HG03060 (cell line): ENCODE measurements around the gene ZNF581.
A peak's percentile ranks its signal among the peaks of the same experiment; 100 is the strongest.

Experiments
- ATAC-seq: cut with Tn5 transposase; IDR thresholded peaks from one replicate; pipeline ENCODE4 v1.9.1; 2021; ENCODE audit warnings: low read depth, moderate number of reproducible peaks; ENCODE audit not compliant: unreplicated experiment

ZNF581 gene

DNA sequence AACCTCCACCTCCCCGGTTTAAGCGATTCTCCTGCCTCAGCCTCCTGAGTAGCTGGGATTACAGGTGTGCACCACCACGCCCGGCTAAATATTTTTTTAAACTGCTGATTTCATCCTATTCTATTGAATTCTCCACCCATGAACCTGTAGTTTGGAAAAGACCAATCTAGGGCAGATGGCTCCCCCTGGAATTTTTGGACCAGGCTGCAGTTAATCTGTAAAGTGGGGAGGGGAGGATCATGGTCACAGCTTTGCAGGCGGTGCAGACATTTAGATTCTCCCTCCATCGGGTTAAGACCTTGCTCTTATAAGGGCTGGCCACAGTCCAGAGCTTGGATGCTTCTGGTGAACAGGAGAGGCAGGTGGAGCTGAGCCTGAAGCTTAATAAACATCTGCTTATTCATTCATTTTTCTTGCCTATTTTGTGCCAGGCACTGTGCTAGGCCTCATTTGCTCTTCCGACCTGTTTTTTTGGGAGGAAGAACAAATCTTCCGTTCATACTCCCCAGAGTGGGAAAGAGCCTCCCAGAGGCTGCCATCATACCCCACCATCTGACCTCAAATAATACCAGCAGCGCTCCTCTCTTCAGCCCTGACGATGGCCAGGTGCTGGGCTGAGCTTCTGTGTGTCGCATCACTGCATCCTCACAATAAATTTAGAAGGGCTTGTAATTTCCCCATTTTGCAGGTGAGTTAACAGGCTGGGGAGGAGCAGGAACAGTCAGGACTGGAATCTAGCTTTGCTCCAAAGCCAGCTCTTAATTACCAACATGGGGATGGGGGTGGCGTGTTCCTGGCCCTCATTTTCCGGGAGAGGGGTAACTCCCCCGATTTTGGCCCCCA lies 3.7 kb downstream of the ZNF581 start:
- ATAC-seq, result no peak

DNA sequence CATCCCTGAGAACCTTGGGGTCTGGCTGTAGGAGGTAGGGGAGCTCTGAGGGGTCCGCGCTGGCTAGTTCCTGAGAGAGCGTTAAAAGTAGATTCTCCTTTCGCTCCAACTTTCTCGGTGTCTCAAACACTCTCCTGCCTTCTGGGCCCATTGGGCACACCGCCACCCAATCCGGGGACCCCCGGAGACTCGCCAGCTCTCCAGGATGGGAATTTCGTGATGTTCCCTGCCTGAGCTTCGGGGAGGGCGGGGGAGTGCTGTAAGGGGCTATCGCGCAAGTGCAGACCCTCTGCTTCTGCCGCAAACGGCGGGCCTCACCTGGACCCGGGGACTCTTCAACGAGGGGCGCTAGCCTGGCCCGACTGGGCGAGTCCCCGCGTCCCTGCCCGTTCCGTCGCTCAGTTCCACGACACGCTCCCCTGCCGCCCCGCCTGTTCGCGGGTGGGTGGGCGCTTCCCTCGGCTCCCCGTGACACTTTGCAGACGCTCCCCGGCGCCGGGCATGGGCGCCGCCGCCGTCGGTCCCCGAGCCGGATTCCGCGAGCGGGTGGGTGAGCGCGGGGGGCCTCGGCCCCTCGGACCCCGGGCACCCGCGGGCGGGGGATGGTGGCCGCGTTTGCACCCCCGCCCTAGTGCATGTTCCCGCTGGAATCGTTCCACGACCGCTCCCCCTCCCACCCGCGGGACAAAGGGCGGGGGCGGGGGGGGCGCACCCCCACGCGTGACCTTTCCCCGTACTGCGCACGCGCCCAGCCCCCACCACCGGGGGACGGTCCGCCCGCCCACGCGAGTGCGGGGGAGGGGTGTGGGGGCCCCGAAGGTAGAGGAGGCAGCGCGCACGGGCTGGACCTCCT lies 4.5 kb downstream of the ZNF581 start, which contains the start of gene CCDC106:
CCDC106 (plus strand) TSS at position 481 of the 853 bp plus-strand sequence. CDS start 835 bp downstream, outside the sequence.
- no peak for ATAC-seq

DNA sequence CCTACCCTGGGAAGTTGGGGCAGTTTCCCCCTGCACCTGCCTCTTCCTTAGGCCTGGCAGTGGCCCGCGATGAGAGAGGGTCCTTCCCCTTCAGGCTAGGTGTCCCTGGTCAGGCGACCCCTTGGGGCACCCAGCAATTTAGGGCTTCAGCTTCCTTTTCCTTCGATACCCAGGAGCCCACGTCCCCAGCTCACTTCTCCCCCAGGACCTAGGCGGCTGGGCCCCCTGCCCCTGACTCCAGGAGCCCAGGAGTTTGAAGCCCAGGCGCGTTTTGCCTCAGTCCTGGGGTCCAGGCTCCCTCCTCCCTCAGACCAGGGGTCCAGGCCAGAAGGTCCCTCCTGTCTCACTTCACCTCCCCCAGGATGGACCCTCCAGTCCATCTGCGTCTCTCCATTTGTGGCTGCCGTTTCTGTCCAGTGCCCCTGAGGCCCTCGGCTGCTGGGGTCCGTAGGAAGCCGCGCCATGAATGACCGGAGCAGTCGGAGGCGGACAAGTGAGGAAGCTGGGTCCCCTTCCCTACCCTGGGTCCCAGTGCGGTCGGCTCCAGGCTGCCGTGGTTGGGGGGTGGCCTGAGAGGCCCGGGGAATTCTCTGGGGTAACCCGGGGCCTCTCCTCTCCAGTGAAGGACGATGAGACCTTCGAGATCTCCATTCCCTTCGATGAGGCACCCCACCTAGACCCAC lies 5.3 kb downstream of the ZNF581 start:
- ATAC-seq, result no peak

DNA sequence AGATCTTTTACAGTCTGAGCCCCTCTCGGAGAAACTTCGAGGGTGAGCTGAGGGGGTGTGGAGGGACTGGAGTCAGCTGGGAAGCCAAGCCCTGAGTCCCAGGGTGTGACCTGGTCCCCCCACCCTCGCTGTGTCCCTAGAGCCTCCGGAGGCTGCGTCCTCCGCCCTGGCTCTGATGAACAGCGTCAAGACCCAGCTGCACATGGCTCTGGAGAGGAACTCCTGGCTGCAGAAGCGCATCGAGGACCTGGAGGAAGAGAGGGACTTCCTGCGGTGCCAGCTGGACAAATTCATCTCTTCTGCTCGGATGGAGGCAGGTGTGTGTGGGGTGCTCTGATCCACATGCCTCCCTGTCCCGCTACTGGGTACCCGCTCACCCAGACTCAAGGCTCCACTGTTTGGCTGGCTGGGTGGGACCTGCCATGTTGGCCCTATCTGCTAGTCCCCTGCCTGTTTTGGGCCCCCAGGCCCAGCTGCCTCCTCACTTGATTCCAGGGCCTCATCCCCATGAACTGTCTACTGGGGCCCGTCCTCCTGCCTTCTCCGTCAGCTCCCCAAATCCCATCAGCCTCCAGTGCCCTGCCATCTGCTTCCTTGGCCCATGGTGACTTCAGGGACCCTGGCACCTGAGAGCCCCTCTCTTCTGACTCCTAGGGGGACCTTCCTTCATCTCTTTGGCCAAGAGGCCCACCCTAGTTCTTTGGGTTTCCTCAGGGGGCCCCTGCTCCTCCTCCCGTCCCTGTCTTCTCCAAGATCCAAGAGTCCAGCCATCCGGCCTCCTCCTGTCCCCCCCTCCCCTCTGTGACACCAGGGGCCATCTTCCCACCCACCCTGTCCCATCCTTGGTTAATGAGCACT lies 6.0 kb downstream of the ZNF581 start:
- no peak for ATAC-seq

DNA sequence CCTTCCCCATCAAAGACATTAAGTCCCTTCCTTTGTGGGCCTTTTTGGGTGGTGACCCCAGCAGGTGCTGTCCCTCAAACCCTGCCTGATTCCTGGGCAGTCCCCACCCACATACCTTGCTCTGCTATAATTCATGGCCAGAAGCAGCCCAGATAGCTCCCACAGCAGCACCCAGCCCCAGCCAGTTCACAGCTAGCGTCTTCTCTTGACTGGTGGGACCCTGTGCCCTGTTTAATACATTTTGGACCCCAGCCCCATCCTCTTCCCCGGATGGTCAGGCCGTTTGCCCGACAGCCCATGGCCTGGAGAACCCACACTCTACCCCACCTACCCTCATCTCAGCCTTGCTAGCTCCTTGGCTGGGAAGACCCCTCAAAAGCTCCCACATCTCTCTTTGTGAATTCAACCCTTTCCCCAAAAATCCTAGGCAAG lies 6.7 kb downstream of the ZNF581 start:
- no peak for ATAC-seq

DNA sequence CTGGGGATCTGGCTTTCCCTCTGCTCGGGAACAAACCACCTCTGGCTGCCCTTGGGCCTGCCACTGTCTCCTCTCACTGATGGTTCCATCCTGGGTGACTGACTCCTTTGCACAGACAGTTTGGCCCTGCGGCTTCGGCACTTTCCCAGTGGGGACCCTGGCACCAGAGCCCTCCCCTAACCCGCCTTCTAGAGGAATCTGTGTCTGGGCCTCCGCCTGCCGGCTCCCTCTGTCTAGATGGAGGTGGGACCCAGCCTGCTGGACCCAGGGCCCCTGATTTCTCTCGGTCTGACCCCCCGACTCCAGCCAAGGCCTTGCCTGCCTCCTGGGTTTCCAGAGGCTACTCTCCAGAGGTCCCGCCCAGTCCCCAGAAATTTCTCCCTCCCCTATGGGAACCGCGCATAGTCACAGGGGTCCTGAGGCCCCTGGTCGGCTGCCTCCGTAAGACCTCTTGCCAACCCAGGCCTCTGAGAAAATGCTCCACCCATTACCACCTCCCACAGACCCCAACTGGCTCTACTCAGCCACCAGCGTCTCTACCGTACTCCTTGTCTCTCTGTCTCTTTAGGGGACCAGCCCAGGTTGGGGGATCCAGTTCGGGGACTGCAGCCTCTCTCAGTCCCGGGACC lies 7.3 kb downstream of the ZNF581 start:
- ATAC-seq, result no peak

DNA sequence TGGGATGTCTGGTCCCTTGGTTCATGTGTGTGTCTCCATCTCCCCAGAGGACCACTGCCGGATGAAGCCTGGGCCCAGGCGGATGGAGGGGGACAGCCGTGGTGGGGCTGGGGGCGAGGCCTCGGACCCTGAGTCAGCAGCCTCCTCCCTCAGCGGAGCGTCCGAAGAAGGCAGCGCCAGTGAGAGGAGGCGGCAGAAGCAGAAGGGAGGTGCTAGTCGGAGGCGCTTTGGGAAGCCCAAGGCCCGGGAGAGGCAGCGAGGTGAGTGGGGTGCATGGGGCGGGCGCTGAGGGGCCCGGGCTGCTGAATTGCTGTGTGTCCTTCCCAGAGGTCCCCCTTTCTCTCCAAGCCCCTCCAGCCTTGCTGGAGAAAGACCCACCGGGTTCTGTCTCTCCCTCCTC lies 7.8 kb downstream of the ZNF581 start:
- no peak for ATAC-seq

DNA sequence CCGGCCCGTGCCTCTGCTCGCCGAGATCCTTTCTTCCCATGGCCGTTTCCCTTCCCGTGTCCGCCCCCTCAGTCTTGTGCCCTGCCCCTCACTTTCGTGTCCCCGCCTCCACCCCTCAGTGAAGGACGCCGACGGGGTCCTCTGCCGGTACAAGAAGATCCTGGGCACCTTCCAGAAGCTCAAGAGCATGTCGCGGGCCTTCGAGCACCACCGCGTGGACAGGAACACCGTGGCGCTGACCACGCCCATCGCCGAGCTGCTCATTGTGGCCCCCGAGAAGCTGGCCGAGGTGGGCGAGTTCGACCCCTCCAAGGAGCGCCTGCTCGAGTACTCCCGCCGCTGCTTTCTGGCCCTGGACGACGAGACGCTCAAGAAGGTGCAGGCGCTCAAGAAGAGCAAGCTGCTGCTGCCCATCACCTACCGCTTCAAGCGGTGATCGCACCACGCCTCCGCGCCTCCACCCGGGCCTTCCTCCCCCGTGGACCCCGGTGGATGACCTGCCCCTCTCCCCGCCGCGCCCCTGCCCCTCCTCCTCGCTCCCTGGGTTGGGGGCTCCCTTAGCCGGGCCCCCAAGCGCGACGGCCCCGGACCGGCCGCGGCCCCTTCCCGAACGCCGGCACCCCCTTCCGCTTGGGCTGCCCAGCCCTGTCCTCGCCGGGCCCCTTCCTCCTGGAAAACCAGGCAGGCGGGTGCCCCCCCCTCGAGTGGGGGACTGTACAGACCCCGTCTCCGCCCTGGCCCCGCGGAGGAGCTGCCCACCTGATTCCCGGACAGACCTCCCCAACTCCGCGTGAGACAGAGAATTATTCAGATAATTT lies 9.1 kb downstream of the ZNF581 start:
- no peak for ATAC-seq

DNA sequence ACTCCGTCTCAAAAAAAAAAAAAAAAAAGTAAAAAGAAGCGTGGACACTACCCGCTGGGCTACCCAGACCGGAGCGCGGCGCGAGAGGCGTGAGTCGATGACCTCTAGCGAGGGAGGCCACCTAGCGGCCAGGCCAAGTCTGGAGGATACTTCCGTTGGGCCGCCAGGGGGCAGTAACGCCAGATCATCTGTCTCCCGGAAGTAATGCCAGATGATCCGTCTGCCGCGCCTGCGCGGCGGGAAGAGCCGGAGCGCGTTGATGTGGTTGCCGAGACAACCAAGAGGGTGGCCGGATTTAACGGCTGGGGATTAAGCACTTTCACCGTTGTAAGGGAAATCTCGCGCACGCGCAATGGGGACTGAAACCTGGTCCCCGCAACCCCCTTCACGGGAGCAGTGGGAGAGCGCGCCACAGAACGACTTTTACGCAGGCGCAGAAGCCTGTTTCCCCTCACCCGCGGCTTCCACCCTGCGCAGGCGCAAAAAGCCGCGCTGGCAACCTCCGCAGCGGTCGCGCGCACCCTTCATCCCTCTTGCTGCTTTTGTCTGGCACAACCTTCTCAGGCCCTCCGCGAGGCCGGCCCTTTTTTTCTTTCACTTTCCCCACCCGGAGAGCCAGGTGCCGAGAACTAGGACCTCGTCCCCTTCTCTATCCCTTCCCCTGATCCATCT lies 10.3 kb downstream of the ZNF581 start:
- ATAC-seq, result peak; percentile 45

DNA sequence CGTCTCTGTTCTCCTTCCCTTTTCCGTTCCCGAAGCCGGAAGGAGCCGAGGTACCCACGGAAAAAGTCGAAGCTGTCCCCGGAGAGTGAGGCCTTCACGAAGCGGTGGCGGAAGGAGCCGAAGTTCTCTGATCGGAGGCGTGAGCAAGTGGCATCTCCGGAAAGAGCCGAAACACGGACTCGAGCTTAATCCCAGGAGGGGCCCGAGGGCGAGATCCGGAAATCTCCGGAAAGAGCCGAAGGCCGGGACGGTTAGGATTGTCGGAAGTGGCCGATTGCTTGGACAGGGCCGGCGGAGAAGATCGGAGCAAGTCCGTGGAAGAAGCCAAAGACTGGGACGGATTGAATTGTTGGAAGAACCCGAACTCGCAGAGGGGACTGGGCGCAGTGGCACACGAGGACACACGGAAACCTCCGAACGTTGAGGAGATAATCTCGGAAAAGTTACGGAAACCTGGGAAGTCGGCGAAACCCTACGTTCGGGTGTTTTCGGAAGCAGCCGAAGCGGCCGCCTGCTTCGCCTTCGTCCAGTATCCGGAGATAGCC lies 10.9 kb downstream of the ZNF581 start:
- ATAC-seq, result peak; percentile 38

DNA sequence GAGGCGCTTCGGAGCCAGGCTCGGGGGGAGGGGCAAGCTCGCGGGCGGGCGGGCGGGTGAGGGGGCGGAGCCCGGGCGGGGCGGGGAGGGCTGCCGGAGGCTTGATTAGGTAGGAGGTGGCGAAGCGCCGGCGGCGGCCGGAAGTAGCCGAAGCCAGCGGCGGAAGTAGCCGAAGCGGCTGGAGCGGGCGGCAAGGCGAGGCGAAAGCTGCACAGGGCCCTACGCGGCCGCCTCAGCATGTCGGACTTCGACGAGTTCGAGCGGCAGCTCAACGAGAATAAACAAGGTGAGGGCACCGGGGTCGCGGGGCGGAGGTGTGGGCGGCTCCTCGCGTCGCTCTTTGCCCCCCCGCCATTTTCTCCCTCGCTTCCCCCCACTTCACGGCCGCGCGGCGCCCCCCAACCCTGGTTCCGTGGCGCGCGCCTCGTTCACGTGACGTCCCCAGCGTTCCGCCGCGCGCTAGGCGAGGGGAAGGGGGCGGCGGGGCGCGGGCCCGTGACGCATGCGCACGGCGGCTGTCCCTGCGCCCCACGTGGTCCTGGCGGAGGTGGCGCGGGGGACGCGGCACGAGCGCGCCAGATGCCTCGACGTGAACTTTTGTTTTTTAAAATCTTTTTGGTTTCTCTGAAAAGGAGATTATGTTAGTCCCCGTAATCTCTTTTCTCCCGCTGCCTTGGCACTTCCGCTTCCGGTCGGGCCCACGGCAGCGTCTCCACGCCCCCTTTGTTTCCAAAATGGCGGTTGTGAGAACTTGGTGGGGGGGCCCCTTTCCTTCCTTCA lies 11.6 kb downstream of the ZNF581 start, which contains the start of gene U2AF2:
U2AF2 (plus strand) TSS at position 168 of the 780 bp plus-strand sequence; CDS start at position 238, 70 bp downstream.
- peak; percentile 16 for ATAC-seq

DNA sequence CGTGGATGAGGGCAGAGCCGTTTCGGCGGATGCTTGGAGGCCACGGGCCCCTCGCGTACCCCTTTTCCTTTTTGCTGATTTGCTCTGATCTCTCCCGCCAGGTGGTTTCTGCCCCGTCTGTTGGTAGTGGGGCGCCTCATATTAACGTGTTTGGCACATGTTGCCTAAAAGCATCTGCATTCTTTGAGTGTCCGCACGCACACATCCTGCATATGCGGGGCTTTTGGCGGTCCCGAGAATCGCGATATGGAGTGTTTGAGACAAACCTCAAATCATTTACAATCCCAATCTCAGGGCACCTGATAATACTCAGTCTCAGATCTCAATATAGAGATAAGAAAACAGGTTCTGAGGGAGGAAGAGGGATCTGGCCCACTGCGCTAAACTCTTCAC lies 12.2 kb downstream of the ZNF581 start:
- ATAC-seq, result no peak

DNA sequence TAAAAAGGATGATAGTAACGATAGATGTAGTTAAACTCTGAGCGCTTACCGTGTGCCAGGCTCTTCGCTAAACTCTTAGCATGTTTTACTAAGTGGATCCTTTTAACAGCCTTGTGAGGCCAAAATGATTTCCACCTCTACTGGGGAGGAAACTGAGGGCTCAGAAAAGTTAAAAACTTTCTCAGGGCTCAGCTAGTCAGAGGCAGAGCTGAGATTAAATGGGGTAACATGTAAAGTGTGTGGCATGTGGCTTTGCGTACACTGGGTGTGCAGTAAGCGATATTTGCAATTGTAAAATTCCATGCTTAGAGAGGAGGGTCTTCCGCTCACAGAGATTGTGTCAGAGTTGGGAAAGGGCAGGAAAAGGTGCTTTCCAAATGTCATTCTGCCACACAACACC lies 13.1 kb downstream of the ZNF581 start:
- no peak for ATAC-seq

DNA sequence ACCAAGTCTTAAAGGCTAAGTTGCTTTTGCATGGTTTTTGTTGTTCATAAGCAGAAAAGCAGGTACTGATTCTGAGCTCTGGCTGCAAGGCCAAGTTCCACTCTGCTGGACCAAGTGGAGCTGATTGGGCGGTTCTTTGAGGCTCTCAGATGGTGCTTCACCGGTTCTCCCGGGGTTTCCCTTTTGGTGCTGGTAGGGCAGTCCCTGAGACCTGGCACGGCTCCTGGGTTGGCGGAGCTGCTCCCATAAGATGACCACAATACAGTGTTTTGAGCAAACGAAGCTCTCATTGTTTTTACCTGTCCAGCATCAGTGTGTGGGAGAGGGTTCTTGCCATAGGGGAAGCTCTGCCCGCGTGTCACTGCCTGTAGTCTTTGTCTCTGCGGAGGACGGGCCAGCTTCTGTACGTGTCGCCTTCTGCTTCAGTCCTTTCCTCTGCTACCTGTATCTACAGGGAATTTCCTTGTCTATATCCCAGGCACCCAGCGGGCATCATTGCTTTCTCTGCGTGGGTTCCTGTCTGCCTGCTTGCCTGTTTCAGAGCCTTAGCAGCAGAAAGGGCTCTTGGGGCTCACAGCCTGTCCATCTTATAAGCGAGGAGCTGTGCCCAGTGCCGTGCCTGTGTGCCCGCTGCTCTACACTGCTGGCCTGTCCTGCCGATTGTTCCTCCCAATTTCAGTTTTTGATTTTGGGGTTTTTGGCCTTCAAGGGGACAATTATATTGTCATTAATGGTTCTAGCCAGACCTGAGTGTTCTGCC lies 13.7 kb downstream of the ZNF581 start:
- no peak for ATAC-seq

DNA sequence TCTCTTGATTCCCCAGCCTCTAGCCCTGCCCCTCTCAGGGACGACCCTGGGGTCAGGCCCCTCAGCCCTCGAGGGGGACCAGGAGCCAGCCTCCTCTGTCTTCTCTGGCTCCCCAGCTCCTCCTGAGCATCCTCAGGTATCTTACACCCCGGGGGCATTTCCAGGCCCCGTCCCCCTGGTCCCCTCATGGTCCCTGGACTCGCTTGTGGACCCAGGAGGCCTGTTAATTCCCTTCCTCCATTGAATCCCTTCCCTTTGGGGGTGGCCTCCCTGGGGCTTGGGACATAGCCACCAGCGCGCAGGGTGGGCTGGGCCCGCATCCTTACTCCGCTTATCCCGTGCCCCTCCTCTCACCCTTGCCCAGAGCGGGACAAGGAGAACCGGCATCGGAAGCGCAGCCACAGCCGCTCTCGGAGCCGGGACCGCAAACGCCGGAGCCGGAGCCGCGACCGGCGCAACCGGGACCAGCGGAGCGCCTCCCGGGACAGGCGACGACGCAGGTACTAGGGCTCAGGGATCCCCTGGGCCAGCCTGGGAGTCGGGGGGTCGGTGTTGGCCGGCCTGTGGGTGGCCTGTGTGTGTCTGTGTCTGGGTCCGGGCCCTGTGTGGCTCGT lies 15.5 kb downstream of the ZNF581 start:
- ATAC-seq, result no peak

DNA sequence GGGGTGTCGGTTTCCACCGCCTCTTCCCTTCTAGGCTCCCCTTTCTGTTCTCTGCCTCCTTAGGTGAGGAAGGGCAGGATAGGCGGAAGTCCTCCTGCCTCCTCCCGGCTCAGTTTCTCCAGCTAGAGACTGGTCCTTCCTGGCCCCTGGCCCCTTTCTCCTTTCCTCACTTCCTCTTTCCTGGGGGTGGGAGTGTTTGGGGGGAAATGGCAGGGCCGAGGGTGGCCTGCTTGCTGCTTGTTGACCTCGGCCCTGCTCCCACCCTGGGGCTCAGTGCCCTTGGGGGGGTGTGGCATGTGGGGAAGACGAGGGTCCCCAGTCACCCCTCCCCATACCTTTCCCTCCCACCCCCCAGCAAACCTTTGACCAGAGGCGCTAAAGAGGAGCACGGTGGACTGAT lies 16.4 kb downstream of the ZNF581 start:
- no peak for ATAC-seq
